Heart left ventricle (tissue), 13 donors: ENCODE data around the gene DMD.

ENCODE experiments used
- CTCF ChIP-seq, 12 donors: fragments of 200-600 bp; sonication (generic) in 4 of 12; IDR thresholded peaks; one replicate each; pipeline versions ENCODE4 v1.5.0 to v1.8.0; 2018 to 2022; ENCODE audit warnings: antibody characterized with exemption in 12 of 12, mild to moderate bottlenecking in 5 of 12
- POLR2A ChIP-seq, 2 donors: fragments of 450-650 bp; IDR thresholded peaks; one replicate each; pipeline ENCODE4 v1.6.1; 2017; ENCODE audit warnings: antibody characterized with exemption in 2 of 2, mild to moderate bottlenecking in 2 of 2, moderate library complexity in 2 of 2
- donor health status: ischemic (EF 13 %, LVEDD 7.1; RV severe dilation, severe dysfunction).
- donor health status: DM: no; HTN: yes; CAD: no.
- donor health status: DM: no; HTN: no; CAD: no.
- donor health status: ischemic (EF 25% LVEDD 6.9; RV normal size, moderate dysfunction).
- donor health status: ischemic (EF 25% LVEDD 5.7; RV mildly dilated, moderate dysfunction).
- donor health status: ischemic (EF 35%, LVEDD 5.7; RV mildly dilated, moderate dysfunction).
- donor health status: nonischemic (EF 11% LVEDD 7.7; RV severe dilation, severe dysfunction).
- donor health status: DM: yes; HTN: yes; CAD: no.
- donor health status: PGD.
- donor health status: ischemic (EF 29% LVEDD 5.4; RV normal size, mild dysfunction).
- donor health status: nonischemic (EF 23%, LVEDD 6.1; RV moderate dilation, normal function).

DNA sequence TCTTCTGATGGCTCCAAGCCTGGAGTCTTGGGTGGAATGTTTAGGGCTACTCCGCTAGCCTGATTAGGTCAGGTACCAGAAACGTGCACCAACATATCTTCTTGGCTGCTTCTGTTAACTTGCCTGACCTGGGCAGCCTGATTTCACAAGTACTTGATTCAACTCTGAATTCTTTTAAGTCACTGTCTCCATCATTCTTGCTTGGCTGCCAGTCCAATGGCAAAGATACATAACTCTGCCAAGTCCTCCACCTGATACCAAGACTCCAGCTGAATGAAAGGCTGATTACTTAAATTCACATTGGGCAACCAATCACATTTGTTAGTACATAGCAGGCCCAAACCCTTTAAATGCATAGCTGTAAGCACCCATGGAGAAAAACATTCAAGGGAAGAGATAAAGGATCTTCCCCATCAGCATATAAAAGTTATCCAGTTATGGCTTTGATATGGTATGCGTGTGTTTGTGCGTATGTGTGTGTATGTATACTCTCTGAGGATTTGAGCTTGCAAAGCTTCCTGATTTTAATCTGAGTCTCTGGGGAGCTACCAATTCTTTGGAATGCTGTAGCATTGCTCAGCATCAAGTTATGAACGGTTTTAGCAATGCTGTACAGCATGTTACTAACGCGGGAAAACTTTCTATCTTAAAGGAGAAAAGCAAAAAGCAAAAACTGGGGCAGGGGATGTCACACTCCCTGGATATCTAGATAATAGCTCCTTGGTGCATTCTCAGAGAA is 917.2 kb downstream of the DMD start:
- TF ChIP-seq POLR2A (IDR thresholded peaks at IDR 0.05) (no peak), CTCF (IDR thresholded peaks at IDR 0.05) (no peak)
